SK-N-SH (cell line): Measurements from ENCODE around the gene PCGF1. TPM values are rescaled to one million over a fixed set of nuclear protein-coding genes. Genes with fewer than 3 reads are reported as not detected.

Source experiments
- CTCF ChIA-PET: fragments of 300-600, 350-600 bp; formaldehyde crosslinking; extraction: SDS; loops from one replicate; lab custom pipeline; 2021; lab: Yijun Ruan, JAX
- POLR2A ChIA-PET: fragments of 350-600 bp; sonication (Branson Sonifier 250); formaldehyde crosslinking; extraction: SDS; loops from one replicate; lab custom pipeline; 2020; ENCODE audit warnings: antibody characterized with exemption, inconsistent platforms; lab: Yijun Ruan, JAX
- DNase-seq: peaks from one replicate; pipeline ENCODE4 v3.0.0; 2012
- H2AFZ ChIP-seq: fragments of 200-600 bp; sonication (generic); 2 replicates; pipeline ENCODE4 v1.8.1; 2016; ENCODE audit warnings: antibody characterized with exemption, mild to moderate bottlenecking, low read depth
- H3F3A ChIP-seq: fragments of 200-600 bp; sonication (generic); replicated peaks from 2 replicates; pipeline ENCODE3; 2016; ENCODE audit warnings: antibody characterized with exemption, mild to moderate bottlenecking; ENCODE audit not compliant: insufficient read depth
- H3K27ac ChIP-seq, 2 experiments: fragments of 200-500 bp in 1 of 2; fragments of 200-600 bp in 1 of 2; sonication (Bioruptor generic) in 1 of 2; sonication (generic), shearing (Covaris generic) in 1 of 2; 2 replicates each; pipeline versions ENCODE4 v1.5.1 to v1.6.1; 2014 to 2016; ENCODE audit warnings: low read depth in 2 of 2, inconsistent platforms in 1 of 2, low read length in 1 of 2, mild to moderate bottlenecking in 1 of 2, mixed read lengths in 1 of 2
- H3K27me3 ChIP-seq: fragments of 200-600 bp; sonication (generic), shearing (Covaris generic); 2 replicates; pipeline ENCODE4 v1.6.1; 2016; ENCODE audit warnings: mixed run types; ENCODE audit not compliant: insufficient read depth
- H3K36me3 ChIP-seq, 2 experiments: fragments of 200-500 bp in 1 of 2; fragments of 200-600 bp in 1 of 2; sonication (Bioruptor generic) in 1 of 2; sonication (generic) in 1 of 2; replicated peaks in 1 of 2; 2 replicates each; pipeline versions ENCODE3 to v1.5.1; 2014 to 2016; ENCODE audit warnings: low read length in 1 of 2, mild to moderate bottlenecking in 1 of 2; ENCODE audit not compliant: insufficient read depth in 2 of 2, control insufficient read depth in 1 of 2
- H3K4me1 ChIP-seq, 2 experiments: fragments of 200-500 bp in 1 of 2; fragments of 200-600 bp in 1 of 2; sonication (Bioruptor generic) in 1 of 2; sonication (generic), shearing (Covaris generic) in 1 of 2; 2 replicates each; pipeline versions ENCODE4 v1.5.1 to v1.6.1; 2014 to 2016; ENCODE audit warnings: low read depth in 1 of 2, low read length in 1 of 2, mixed run types in 1 of 2; ENCODE audit not compliant: insufficient read depth in 2 of 2, control insufficient read depth in 1 of 2
- H3K4me2 ChIP-seq: fragments of 200-600 bp; sonication (generic), shearing (Covaris generic); 2 replicates; pipeline ENCODE4 v1.6.1; 2017; ENCODE audit warnings: mixed run types
- H3K4me3 ChIP-seq, 2 experiments: fragments of 200-500 bp in 1 of 2; fragments of 200-600 bp in 1 of 2; sonication (Bioruptor generic) in 1 of 2; sonication (generic), shearing (Covaris generic) in 1 of 2; 2 replicates each; pipeline versions ENCODE4 v1.5.1 to v1.8.1; 2014 to 2016; ENCODE audit warnings: low read depth in 2 of 2, inconsistent platforms in 1 of 2, low read length in 1 of 2, mild to moderate bottlenecking in 1 of 2, mixed read lengths in 1 of 2, moderate library complexity in 1 of 2
- H3K79me2 ChIP-seq: fragments of 200-600 bp; sonication (generic); 2 replicates; pipeline ENCODE4 v1.8.1; 2017; ENCODE audit warnings: mild to moderate bottlenecking; ENCODE audit not compliant: insufficient read depth
- H3K9ac ChIP-seq: fragments of 200-600 bp; sonication (generic); 2 replicates; pipeline ENCODE4 v1.6.1; 2017; ENCODE audit warnings: mixed run types
- H3K9me2 ChIP-seq: fragments of 200-600 bp; sonication (generic); 2 replicates; pipeline ENCODE4 v1.6.1; 2017; ENCODE audit warnings: mixed run types
- H3K9me3 ChIP-seq: fragments of 200-600 bp; sonication (generic); 2 replicates; pipeline ENCODE4 v1.6.1; 2017; ENCODE audit warnings: mixed run types, mild to moderate bottlenecking, moderate library complexity
- H4K20me1 ChIP-seq: fragments of 200-600 bp; sonication (generic); 2 replicates; pipeline ENCODE4 v1.6.1; 2017; ENCODE audit warnings: mild to moderate bottlenecking, mixed run types; ENCODE audit not compliant: insufficient read depth
- FOXJ3 ChIP-seq: sonication (generic); formaldehyde crosslinking; IDR thresholded peaks from 2 replicates; pipeline ENCODE4 v1.5.1; 2020; ENCODE audit warnings: mild to moderate bottlenecking, missing genetic modification reagents
- MXI1 ChIP-seq: IDR thresholded peaks from 2 replicates; pipeline ENCODE4 v1.6.1; 2012; ENCODE audit warnings: mild to moderate bottlenecking, low read depth, low read length, improper control_type of control experiment
- NRF1 ChIP-seq: IDR thresholded peaks from 2 replicates; pipeline ENCODE4 v1.6.1; 2012; ENCODE audit warnings: low read depth, mild to moderate bottlenecking, low read length
- POLR2AphosphoS5 ChIP-seq: IDR thresholded peaks from 2 replicates; pipeline ENCODE4 v1.6.1; 2012; ENCODE audit warnings: low read depth, low read length
- RAD21 ChIP-seq: IDR thresholded peaks from 2 replicates; pipeline ENCODE4 v1.6.1; 2012; ENCODE audit warnings: mild to moderate bottlenecking, low read length
- RCOR1 ChIP-seq: fragments of 150-350 bp; IDR thresholded peaks from 2 replicates; pipeline ENCODE4 v1.6.1; 2017; ENCODE audit warnings: antibody characterized with exemption, low read length
- SMC3 ChIP-seq: IDR thresholded peaks from 2 replicates; pipeline ENCODE4 v1.6.1; 2012; ENCODE audit warnings: low read depth, low read length, improper control_type of control experiment
- TAF1 ChIP-seq: IDR thresholded peaks from 2 replicates; pipeline ENCODE4 v1.6.1; 2012; ENCODE audit warnings: low read depth, mild to moderate bottlenecking, low read length, moderate library complexity, borderline replicate concordance
- YY1 ChIP-seq: IDR thresholded peaks from 2 replicates; pipeline ENCODE4 v1.4.0; 2012; ENCODE audit warnings: low read depth, mild to moderate bottlenecking
- WGBS: methylation state at CpG from one replicate; pipeline ENCODE4 v1.1.6; 2017; ENCODE audit warnings: low lambda C conversion rate; 5-methylcytosine and 5-hydroxymethylcytosine counted together
- polyA plus RNA-seq, 3 experiments: library from polyadenylated mRNA; depleted of rRNA; stranded (reverse); fragments of >200 nt; gene quantifications; 2 replicates each; pipeline ENCODE4 v1.2.3, GENCODE V29; 2012
- TF ChIP-seq, protein P1 (sequence below): fragments of 200-600 bp; sonication (generic); IDR thresholded peaks from 2 replicates; pipeline ENCODE4 v1.6.1; 2017; ENCODE audit warnings: antibody characterized with exemption, mild to moderate bottlenecking, moderate library complexity
- TF ChIP-seq, protein P2 (sequence below): IDR thresholded peaks from 2 replicates; pipeline ENCODE4 v1.4.0; 2012; ENCODE audit warnings: low read depth, borderline replicate concordance
- TF ChIP-seq, protein P3 (sequence below): IDR thresholded peaks from 2 replicates; pipeline ENCODE4; 2012

The PCGF1 gene
- polyA plus RNA-seq, 1 of the 3 experiments (the other 2 are of a cell fraction), result 44.9 TPM

DNA sequence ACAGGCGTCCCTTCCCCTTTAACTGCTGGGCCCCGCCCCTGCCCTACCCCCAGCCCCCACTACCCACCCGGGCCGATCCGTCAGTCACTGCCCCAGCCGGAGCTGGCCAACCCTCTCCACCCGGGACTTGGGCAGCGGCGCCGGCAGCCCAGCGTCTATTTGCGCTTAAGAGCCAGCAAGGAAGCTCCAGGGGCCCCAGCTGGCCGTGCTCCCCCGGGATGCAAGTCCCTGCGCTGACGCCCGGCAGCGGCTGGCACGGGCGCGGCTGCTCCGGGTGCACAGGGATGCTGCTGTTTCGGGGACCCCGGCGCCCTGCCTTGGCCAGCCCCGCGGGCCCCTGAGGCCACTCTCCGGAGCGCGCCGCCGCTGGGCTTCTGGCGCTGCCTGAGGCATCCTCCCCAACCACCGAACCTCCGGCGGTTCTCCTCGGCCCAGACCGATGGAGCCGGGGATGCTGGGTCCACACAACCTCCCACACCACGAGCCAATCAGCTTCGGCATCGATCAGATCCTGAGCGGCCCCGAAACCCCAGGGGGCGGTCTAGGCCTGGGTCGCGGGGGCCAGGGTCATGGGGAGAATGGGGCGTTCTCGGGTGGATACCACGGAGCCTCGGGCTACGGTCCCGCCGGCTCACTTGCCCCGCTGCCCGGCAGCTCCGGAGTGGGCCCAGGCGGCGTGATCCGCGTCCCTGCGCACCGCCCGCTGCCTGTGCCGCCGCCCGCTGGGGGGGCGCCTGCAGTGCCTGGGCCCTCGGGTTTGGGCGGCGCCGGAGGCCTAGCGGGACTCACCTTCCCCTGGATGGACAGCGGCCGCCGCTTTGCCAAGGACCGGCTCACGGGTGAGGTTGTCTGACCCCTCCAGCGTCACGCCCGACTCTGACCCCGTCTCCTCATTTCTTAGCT lies 7.1 kb upstream of the PCGF1 start, which contains the start of gene TLX2:
Gene TLX2, plus strand, starts transcription at position 83 of the 903 bp plus-strand sequence. Its CDS starts 357 bp downstream, at position 440.
- ChIA-PET CTCF (interaction anchor here (1.4 to 3.1 kb wide), 6 partner anchors 12 to 74 kb away, joined by 3 to 14 read pairs (median 10); partner anchors contain the start of genes AUP1, CCDC142, DQX1 and HTRA2), POLR2A (interaction anchor here (0.7 to 1.9 kb wide), 12 partner anchors 8 to 74 kb away, joined by 3 to 6 read pairs (median 4); partner anchors contain the start of genes AUP1, CCDC142, DQX1 and HTRA2)
- WGBS, result 30% methylated on average over 18 of the region's 82 CpGs
- Histone ChIP-seq H3K27me3 (no peaks in the 10 kb centered on the region), H3K4me2 (peak within 1 kb of the TSS; percentile 99), H3K36me3 (peaks cover 4% of the 10 kb centered on the region in 2 experiments), H3K27ac (peak within 1 kb of the TSS; percentile 53 to 95; a peak in 3 of 4 replicates), H3K79me2 (peaks cover 23% of the 10 kb centered on the region; the same call in 1 of the 2 replicates), H4K20me1 (no peaks in the 10 kb centered on the region), H3K4me1 (peaks cover 9 to 18% of the 10 kb centered on the region in 2 experiments; a peak in 1 of 4 replicates), H3K9me3 (no peaks in the 10 kb centered on the region), H2AFZ (peak within 1 kb of the TSS; percentile 90), H3F3A (peaks cover 16% of the 10 kb centered on the region), H3K4me3 (peak within 1 kb of the TSS; percentile 68 to 90), H3K9me2 (no peaks in the 10 kb centered on the region), H3K9ac (peak within 1 kb of the TSS; percentile 71)
- TF ChIP-seq NRF1 (0 out of 2 replicates have a peak, but pooled peaks have one; percentile 2), RAD21 (0 out of 2 replicates have a peak, but pooled peaks have one; percentile 9), SMC3 (0 out of 2 replicates have a peak, but pooled peaks have one; percentile 4), FOXJ3 (CRISPR knock-in tag) (no peak), YY1 (no peak), POLR2AphosphoS5 (0 out of 2 replicates have a peak, but pooled peaks have one; percentile 55), RCOR1 (no peak), TAF1 (0 out of 2 replicates have a peak, but pooled peaks have one; percentile 44), MXI1 (peak; percentile 48)
- TF ChIP-seq, protein P1, sequence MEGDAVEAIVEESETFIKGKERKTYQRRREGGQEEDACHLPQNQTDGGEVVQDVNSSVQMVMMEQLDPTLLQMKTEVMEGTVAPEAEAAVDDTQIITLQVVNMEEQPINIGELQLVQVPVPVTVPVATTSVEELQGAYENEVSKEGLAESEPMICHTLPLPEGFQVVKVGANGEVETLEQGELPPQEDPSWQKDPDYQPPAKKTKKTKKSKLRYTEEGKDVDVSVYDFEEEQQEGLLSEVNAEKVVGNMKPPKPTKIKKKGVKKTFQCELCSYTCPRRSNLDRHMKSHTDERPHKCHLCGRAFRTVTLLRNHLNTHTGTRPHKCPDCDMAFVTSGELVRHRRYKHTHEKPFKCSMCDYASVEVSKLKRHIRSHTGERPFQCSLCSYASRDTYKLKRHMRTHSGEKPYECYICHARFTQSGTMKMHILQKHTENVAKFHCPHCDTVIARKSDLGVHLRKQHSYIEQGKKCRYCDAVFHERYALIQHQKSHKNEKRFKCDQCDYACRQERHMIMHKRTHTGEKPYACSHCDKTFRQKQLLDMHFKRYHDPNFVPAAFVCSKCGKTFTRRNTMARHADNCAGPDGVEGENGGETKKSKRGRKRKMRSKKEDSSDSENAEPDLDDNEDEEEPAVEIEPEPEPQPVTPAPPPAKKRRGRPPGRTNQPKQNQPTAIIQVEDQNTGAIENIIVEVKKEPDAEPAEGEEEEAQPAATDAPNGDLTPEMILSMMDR, result peak; percentile 25
- TF ChIP-seq, protein P2, sequence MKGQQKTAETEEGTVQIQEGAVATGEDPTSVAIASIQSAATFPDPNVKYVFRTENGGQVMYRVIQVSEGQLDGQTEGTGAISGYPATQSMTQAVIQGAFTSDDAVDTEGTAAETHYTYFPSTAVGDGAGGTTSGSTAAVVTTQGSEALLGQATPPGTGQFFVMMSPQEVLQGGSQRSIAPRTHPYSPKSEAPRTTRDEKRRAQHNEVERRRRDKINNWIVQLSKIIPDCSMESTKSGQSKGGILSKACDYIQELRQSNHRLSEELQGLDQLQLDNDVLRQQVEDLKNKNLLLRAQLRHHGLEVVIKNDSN, result no peak
- TF ChIP-seq, protein P3, sequence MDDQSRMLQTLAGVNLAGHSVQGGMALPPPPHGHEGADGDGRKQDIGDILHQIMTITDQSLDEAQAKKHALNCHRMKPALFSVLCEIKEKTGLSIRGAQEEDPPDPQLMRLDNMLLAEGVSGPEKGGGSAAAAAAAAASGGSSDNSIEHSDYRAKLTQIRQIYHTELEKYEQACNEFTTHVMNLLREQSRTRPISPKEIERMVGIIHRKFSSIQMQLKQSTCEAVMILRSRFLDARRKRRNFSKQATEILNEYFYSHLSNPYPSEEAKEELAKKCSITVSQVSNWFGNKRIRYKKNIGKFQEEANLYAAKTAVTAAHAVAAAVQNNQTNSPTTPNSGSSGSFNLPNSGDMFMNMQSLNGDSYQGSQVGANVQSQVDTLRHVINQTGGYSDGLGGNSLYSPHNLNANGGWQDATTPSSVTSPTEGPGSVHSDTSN, result peak; percentile 70
- DNase-seq, result peak; percentile 96
